Dermis microvascular lymphatic vessel endothelial cell (primary cell): ENCODE results near the gene TANC1. TPM values are rescaled to one million over a fixed set of nuclear protein-coding genes. Genes with fewer than 3 reads are reported as not detected.
A peak's percentile ranks its signal among the peaks of the same experiment; 100 is the strongest.

Source experiments
- DNase-seq, 2 donors: peaks; one replicate each; pipeline versions ENCODE4 v3.0.0 to v3.0.0-alpha.2; 2010; ENCODE audit warnings: low read depth in 2 of 2
- total RNA-seq: library from RNA; depleted of rRNA; stranded (reverse); fragments of >200 nt; gene quantifications from 2 replicates; pipeline ENCODE4 v1.2.1, GENCODE V29; 2014

TANC1 gene
- total RNA-seq, 1 donor from 2014 or later: 49.7 TPM

- no peak for DNase-seq
These were observed 185.9 kb downstream of the TANC1 start for GRCh38 chr2:159154366-159154765.

GRCh38 chr2:159155320-159155719 lies 186.9 kb downstream of the TANC1 start:
- no peak for DNase-seq

- DNase-seq: no peak
These were observed 187.4 kb downstream of the TANC1 start for GRCh38 chr2:159155791-159156190.

GRCh38 chr2:159156834-159157233 lies 188.4 kb downstream of the TANC1 start:
- no peak for DNase-seq

- peak in 1 of 2 donors; percentile 71 for DNase-seq
These were observed 189.1 kb downstream of the TANC1 start for GRCh38 chr2:159157361-159158209.

- DNase-seq: no peak
These were observed 192.0 kb downstream of the TANC1 start for GRCh38 chr2:159160412-159160811.

- DNase-seq: no peak
These were observed 192.5 kb downstream of the TANC1 start for GRCh38 chr2:159160954-159161353.

- DNase-seq: no peak
These were observed 195.5 kb downstream of the TANC1 start for GRCh38 chr2:159163930-159164329.

GRCh38 chr2:159164457-159164911 lies 196.0 kb downstream of the TANC1 start:
- peak in 1 of 2 donors; percentile 61 for DNase-seq

GRCh38 chr2:159165048-159165447 lies 196.6 kb downstream of the TANC1 start:
- DNase-seq: no peak

GRCh38 chr2:159168707-159169106 lies 200.3 kb downstream of the TANC1 start:
- peak in 1 of 2 donors; percentile 74 for DNase-seq

- DNase-seq: peak; percentile 75 to 87
These were observed 200.7 kb downstream of the TANC1 start for GRCh38 chr2:159169187-159169586.

GRCh38 chr2:159172403-159172802 lies 204.0 kb downstream of the TANC1 start:
- no peak for DNase-seq

GRCh38 chr2:159174759-159175158 lies 206.3 kb downstream of the TANC1 start:
- DNase-seq: no peak

- DNase-seq: no peak
These were observed 206.7 kb downstream of the TANC1 start for GRCh38 chr2:159175182-159175581.

GRCh38 chr2:159175927-159176326 lies 207.5 kb downstream of the TANC1 start:
- DNase-seq: no peak

GRCh38 chr2:159176555-159176954 lies 208.1 kb downstream of the TANC1 start:
- no peak for DNase-seq

GRCh38 chr2:159177357-159177756 lies 208.9 kb downstream of the TANC1 start:
- DNase-seq: no peak

GRCh38 chr2:159177957-159178356 lies 209.5 kb downstream of the TANC1 start:
- no peak for DNase-seq

- no peak for DNase-seq
These were observed 210.7 kb downstream of the TANC1 start for GRCh38 chr2:159179096-159179495.

GRCh38 chr2:159179696-159180095 lies 211.3 kb downstream of the TANC1 start:
- peak; percentile 44 to 93 for DNase-seq

GRCh38 chr2:159183346-159183745 lies 214.9 kb downstream of the TANC1 start:
- no peak for DNase-seq
